SK-N-SH treated with all-trans-retinoic acid at 6 μM for 48 hours (cell line): Measurements from ENCODE around the gene LARP4B.
A peak's percentile ranks its signal among the peaks of the same experiment; 100 is the strongest.

Experiments
- ATAC-seq: fragments of 200-7000 bp; cut with Tn5 transposase; 3 replicates; pipeline ENCODE4 v1.9.1; 2020; ENCODE audit warnings: mild to moderate bottlenecking, moderate library complexity
- ARNTL ChIP-seq: fragments of 450-650 bp; formaldehyde crosslinking; IDR thresholded peaks from 2 replicates; pipeline ENCODE4 v1.5.0; 2020; ENCODE audit warnings: low read depth, mild to moderate bottlenecking, moderate library complexity, borderline replicate concordance
- BACH2 ChIP-seq: fragments of 250-450 bp; sonication (Bioruptor Pico); IDR thresholded peaks from 2 replicates; pipeline ENCODE4 v1.9.0; 2021; ENCODE audit warnings: mild to moderate bottlenecking, borderline replicate concordance
- ESRRG ChIP-seq: fragments of 250-450 bp; sonication (Bioruptor Pico); IDR thresholded peaks from 2 replicates; pipeline ENCODE4 v1.6.1; 2021; ENCODE audit warnings: mild to moderate bottlenecking
- GLIS3 ChIP-seq: fragments of 250-450 bp; sonication (Bioruptor Pico); IDR thresholded peaks from 2 replicates; pipeline ENCODE4 v1.5.0; 2020; ENCODE audit warnings: mild to moderate bottlenecking, moderate library complexity
- ISL1 ChIP-seq: fragments of 250-450 bp; sonication (Bioruptor Pico); IDR thresholded peaks from 2 replicates; pipeline ENCODE4 v2.1.2; 2022; ENCODE audit warnings: mild to moderate bottlenecking, moderate library complexity
- OSR1 ChIP-seq: fragments of 250-450 bp; sonication (Bioruptor Pico); IDR thresholded peaks from 2 replicates; pipeline ENCODE4 v1.8.0; 2022; ENCODE audit warnings: moderate library complexity, mild to moderate bottlenecking, inconsistent platforms
- PATZ1 ChIP-seq: fragments of 250-450 bp; sonication (Bioruptor Pico); IDR thresholded peaks from 2 replicates; pipeline ENCODE4 v1.8.0; 2020; ENCODE audit warnings: mild to moderate bottlenecking, moderate library complexity, borderline replicate concordance
- POU6F1 ChIP-seq: fragments of 250-450 bp; sonication (Bioruptor Pico); IDR thresholded peaks from 2 replicates; pipeline ENCODE4 v1.8.0; 2021; ENCODE audit warnings: low read depth, mild to moderate bottlenecking, moderate library complexity, borderline replicate concordance
- PPARA ChIP-seq: fragments of 250-450 bp; sonication (Bioruptor Pico); IDR thresholded peaks from 2 replicates; pipeline ENCODE4 v1.5.0; 2020; ENCODE audit warnings: mild to moderate bottlenecking, borderline replicate concordance
- RARB ChIP-seq: fragments of 250-450 bp; sonication (Bioruptor Pico); IDR thresholded peaks from 2 replicates; pipeline ENCODE4 v1.8.0; 2021; ENCODE audit warnings: mild to moderate bottlenecking, moderate library complexity
- SNAI2 ChIP-seq: fragments of 250-450 bp; sonication (Bioruptor Pico); IDR thresholded peaks from 2 replicates; pipeline ENCODE4 v1.5.0; 2020; ENCODE audit warnings: mild to moderate bottlenecking, moderate library complexity
- TCF4 ChIP-seq: fragments of 250-450 bp; sonication (Bioruptor Pico); IDR thresholded peaks from 2 replicates; pipeline ENCODE4 v1.8.0; 2021; ENCODE audit warnings: mild to moderate bottlenecking, moderate library complexity, borderline replicate concordance
- TOX ChIP-seq: fragments of 250-450 bp; sonication (Bioruptor Pico); IDR thresholded peaks from 2 replicates; pipeline ENCODE4 v1.8.0; 2021; ENCODE audit warnings: mild to moderate bottlenecking, moderate library complexity, borderline replicate concordance
- TSHZ2 ChIP-seq: fragments of 250-450 bp; sonication (Bioruptor Pico); IDR thresholded peaks from 2 replicates; pipeline ENCODE4 v1.5.0; 2020; ENCODE audit warnings: mild to moderate bottlenecking, moderate library complexity
- ZC3H10 ChIP-seq: fragments of 250-450 bp; sonication (Bioruptor Pico); IDR thresholded peaks from 2 replicates; pipeline ENCODE4 v1.5.1; 2021; ENCODE audit warnings: mild to moderate bottlenecking, moderate library complexity
- ZFP3 ChIP-seq: fragments of 250-450 bp; sonication (Bioruptor Pico); IDR thresholded peaks from 2 replicates; pipeline ENCODE4 v1.5.0; 2020; ENCODE audit warnings: mild to moderate bottlenecking, moderate library complexity
- ZFP30 ChIP-seq: fragments of 450-650 bp; formaldehyde crosslinking; IDR thresholded peaks from 2 replicates; pipeline ENCODE4 v1.5.0; 2022; ENCODE audit warnings: mild to moderate bottlenecking, moderate library complexity
- ZNF565 ChIP-seq: fragments of 450-650 bp; formaldehyde crosslinking; conservative IDR thresholded peaks from 2 replicates; pipeline ENCODE4 v1.5.0; 2020; ENCODE audit warnings: low read depth, mild to moderate bottlenecking, moderate library complexity
- ZNF70 ChIP-seq: fragments of 450-650 bp; formaldehyde crosslinking; IDR thresholded peaks from 2 replicates; pipeline ENCODE4 v1.5.0; 2020; ENCODE audit warnings: mild to moderate bottlenecking, moderate library complexity
- ZNF8 ChIP-seq: fragments of 450-650 bp; formaldehyde crosslinking; IDR thresholded peaks from 2 replicates; pipeline ENCODE4 v1.5.0; 2020; ENCODE audit warnings: mild to moderate bottlenecking, moderate library complexity
- TF ChIP-seq, protein P1 (sequence below): fragments of 250-450 bp; sonication (Bioruptor Pico); IDR thresholded peaks from 2 replicates; pipeline ENCODE4 v1.5.1; 2020; ENCODE audit warnings: low read depth, mild to moderate bottlenecking, moderate library complexity
- TF ChIP-seq, protein P2 (sequence below): fragments of 250-450 bp; sonication (Bioruptor Pico); IDR thresholded peaks from 2 replicates; pipeline ENCODE4 v1.5.1; 2021; ENCODE audit warnings: mild to moderate bottlenecking, moderate library complexity

Gene LARP4B

GRCh38 chr10:964321-964987, 32.9 kb upstream of the LARP4B start:
- TF ChIP-seq PATZ1 = no peak
- TF ChIP-seq PPARA (CRISPR knock-in tag) = no peak
- TF ChIP-seq, protein P1, sequence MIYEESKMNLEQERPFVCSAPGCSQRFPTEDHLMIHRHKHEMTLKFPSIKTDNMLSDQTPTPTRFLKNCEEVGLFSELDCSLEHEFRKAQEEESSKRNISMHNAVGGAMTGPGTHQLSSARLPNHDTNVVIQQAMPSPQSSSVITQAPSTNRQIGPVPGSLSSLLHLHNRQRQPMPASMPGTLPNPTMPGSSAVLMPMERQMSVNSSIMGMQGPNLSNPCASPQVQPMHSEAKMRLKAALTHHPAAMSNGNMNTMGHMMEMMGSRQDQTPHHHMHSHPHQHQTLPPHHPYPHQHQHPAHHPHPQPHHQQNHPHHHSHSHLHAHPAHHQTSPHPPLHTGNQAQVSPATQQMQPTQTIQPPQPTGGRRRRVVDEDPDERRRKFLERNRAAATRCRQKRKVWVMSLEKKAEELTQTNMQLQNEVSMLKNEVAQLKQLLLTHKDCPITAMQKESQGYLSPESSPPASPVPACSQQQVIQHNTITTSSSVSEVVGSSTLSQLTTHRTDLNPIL (CRISPR knock-in tag) = no peak
- TF ChIP-seq ZFP30 (CRISPR knock-in tag) = no peak
- no peak for TF ChIP-seq GLIS3 (CRISPR knock-in tag)
- TF ChIP-seq, protein P2, sequence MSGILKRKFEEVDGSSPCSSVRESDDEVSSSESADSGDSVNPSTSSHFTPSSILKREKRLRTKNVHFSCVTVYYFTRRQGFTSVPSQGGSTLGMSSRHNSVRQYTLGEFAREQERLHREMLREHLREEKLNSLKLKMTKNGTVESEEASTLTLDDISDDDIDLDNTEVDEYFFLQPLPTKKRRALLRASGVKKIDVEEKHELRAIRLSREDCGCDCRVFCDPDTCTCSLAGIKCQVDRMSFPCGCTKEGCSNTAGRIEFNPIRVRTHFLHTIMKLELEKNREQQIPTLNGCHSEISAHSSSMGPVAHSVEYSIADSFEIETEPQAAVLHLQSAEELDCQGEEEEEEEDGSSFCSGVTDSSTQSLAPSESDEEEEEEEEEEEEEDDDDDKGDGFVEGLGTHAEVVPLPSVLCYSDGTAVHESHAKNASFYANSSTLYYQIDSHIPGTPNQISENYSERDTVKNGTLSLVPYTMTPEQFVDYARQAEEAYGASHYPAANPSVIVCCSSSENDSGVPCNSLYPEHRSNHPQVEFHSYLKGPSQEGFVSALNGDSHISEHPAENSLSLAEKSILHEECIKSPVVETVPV (CRISPR knock-in tag) = no peak
- no peak for TF ChIP-seq BACH2 (CRISPR knock-in tag)
- no peak for TF ChIP-seq ESRRG
- no peak for TF ChIP-seq TSHZ2
- TF ChIP-seq SNAI2 (CRISPR knock-in tag) = no peak
- no peak for TF ChIP-seq RARB (CRISPR knock-in tag)
- no peak for TF ChIP-seq OSR1 (CRISPR knock-in tag)
- TF ChIP-seq POU6F1 (CRISPR knock-in tag) = no peak
- TF ChIP-seq ZNF70 (CRISPR knock-in tag) = no peak
- TF ChIP-seq TOX = no peak
- no peak for TF ChIP-seq TCF4 (CRISPR knock-in tag)
- TF ChIP-seq ISL1 (CRISPR knock-in tag) = no peak
- TF ChIP-seq ZC3H10 (CRISPR knock-in tag) = no peak
- TF ChIP-seq ZNF8 (CRISPR knock-in tag) = no peak
- ATAC-seq = peak; percentile 27

DNA sequence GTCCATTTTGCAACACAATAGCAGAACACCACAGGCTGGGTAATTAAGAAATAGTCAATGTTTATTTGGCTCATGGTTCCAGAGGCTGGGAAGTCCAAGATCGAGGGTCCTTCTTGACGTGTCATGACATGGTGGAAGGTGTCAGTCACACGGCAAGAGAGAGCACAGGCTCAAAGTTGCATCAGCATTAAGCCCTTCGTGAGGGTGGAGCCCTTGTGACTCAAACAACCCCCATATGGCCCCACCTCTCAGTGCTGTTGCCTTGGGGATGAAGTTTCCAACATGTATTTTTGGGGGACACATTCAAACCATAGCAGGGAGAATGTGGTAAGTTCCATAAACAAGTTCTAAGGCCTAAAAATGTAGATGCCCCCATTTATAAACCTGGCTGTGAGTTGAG, 32.1 kb upstream of the LARP4B start:
- TF ChIP-seq ZNF8 (CRISPR knock-in tag) = no peak
- TF ChIP-seq PPARA (CRISPR knock-in tag) = no peak
- ATAC-seq = no peak

GRCh38 chr10:963186-963585, 31.7 kb upstream of the LARP4B start:
- ATAC-seq = no peak

More at GRCh38 chr10:963186-963585, 31.7 kb upstream of the LARP4B start:
- no peak for TF ChIP-seq ZC3H10 (CRISPR knock-in tag)
- TF ChIP-seq TCF4 (CRISPR knock-in tag) = no peak
- no peak for TF ChIP-seq PATZ1
- no peak for TF ChIP-seq ZNF565 (CRISPR knock-in tag)
- no peak for TF ChIP-seq TOX
- no peak for TF ChIP-seq ZNF70 (CRISPR knock-in tag)
- no peak for TF ChIP-seq BACH2 (CRISPR knock-in tag)
- no peak for TF ChIP-seq OSR1 (CRISPR knock-in tag)
- TF ChIP-seq SNAI2 (CRISPR knock-in tag) = no peak
- TF ChIP-seq ISL1 (CRISPR knock-in tag) = no peak
- TF ChIP-seq PPARA (CRISPR knock-in tag) = no peak
- no peak for TF ChIP-seq TSHZ2
- no peak for TF ChIP-seq ARNTL (CRISPR knock-in tag)
- TF ChIP-seq ZFP3 (CRISPR knock-in tag) = no peak
